Neuronal stem cell (in vitro differentiated cells): ENCODE data around the gene COA1.

Experiments
- DNase-seq: peaks from one replicate; pipeline ENCODE4 v3.0.0-alpha.2; 2013; ENCODE audit warnings: low spot score
- H2AFZ ChIP-seq: one replicate; pipeline ENCODE4 v1.6.1; 2013; ENCODE audit warnings: mild to moderate bottlenecking, low read length, inconsistent platforms
- H2AK5ac ChIP-seq: 2 replicates; pipeline ENCODE4 v1.6.1; 2013; ENCODE audit warnings: low read depth, mild to moderate bottlenecking, inconsistent platforms, low read length, moderate library complexity, mixed read lengths
- H2BK120ac ChIP-seq: 2 replicates; pipeline ENCODE4 v1.6.1; 2013; ENCODE audit warnings: low read depth, mild to moderate bottlenecking, inconsistent platforms, low read length, moderate library complexity, mixed read lengths
- H2BK12ac ChIP-seq: one replicate; pipeline ENCODE4 v1.6.1; 2013; ENCODE audit warnings: low read length, inconsistent platforms
- H2BK15ac ChIP-seq: 2 replicates; pipeline ENCODE4 v1.6.1; 2013; ENCODE audit warnings: mild to moderate bottlenecking, low read length, inconsistent platforms, mixed read lengths
- H2BK5ac ChIP-seq: one replicate; pipeline ENCODE4 v1.6.1; 2013; ENCODE audit warnings: inconsistent platforms, mild to moderate bottlenecking, low read length, moderate library complexity
- H3K14ac ChIP-seq: one replicate; pipeline ENCODE4 v1.6.1; 2013; ENCODE audit warnings: low read length, inconsistent platforms
- H3K18ac ChIP-seq: 2 replicates; pipeline ENCODE4 v1.6.1; 2013; ENCODE audit warnings: low read length, inconsistent platforms
- H3K23ac ChIP-seq: 2 replicates; pipeline ENCODE4 v1.6.1; 2013; ENCODE audit warnings: low read depth, mild to moderate bottlenecking, mixed read lengths, low read length, inconsistent platforms; ENCODE audit not compliant: poor library complexity
- H3K27ac ChIP-seq: replicated peaks from 3 replicates; pipeline ENCODE4 v1.5.1; 2013; ENCODE audit warnings: low read length, inconsistent platforms
- H3K27me3 ChIP-seq, 3 experiments: 2 replicates each; pipeline ENCODE4 v1.6.1; 2013; ENCODE audit warnings: low read length in 3 of 3, mild to moderate bottlenecking in 2 of 3, inconsistent platforms in 1 of 3, low read depth in 1 of 3, mixed read lengths in 1 of 3, moderate library complexity in 1 of 3; ENCODE audit not compliant: control insufficient read depth in 3 of 3, insufficient read depth in 3 of 3
- H3K36me3 ChIP-seq, 2 donors: replicated peaks in 1 of 2; 2 replicates each; pipeline ENCODE4 v1.6.1; 2013; ENCODE audit warnings: low read length in 2 of 2; ENCODE audit not compliant: control insufficient read depth in 2 of 2, insufficient read depth in 2 of 2
- H3K4ac ChIP-seq: 2 replicates; pipeline ENCODE4 v1.6.1; 2013; ENCODE audit warnings: inconsistent platforms, mild to moderate bottlenecking, low read length, moderate library complexity
- H3K4me1 ChIP-seq, 2 donors: 1 replicate in 1 of 2; 2 replicates in 1 of 2; pipeline ENCODE4 v1.6.1; 2013; ENCODE audit warnings: low read length in 2 of 2, low read depth in 1 of 2; ENCODE audit not compliant: control insufficient read depth in 2 of 2, insufficient read depth in 1 of 2
- H3K4me2 ChIP-seq: one replicate; pipeline ENCODE4 v1.6.1; 2013; ENCODE audit warnings: mild to moderate bottlenecking, low read length, inconsistent platforms; ENCODE audit not compliant: insufficient read depth, poor library complexity, severe bottlenecking
- H3K4me3 ChIP-seq, 2 donors: 2 replicates each; pipeline ENCODE4 v1.5.1; 2013; ENCODE audit warnings: low read length in 2 of 2, mild to moderate bottlenecking in 2 of 2, inconsistent platforms in 1 of 2, moderate library complexity in 1 of 2
- H3K79me1 ChIP-seq: one replicate; pipeline ENCODE4 v1.6.1; 2013; ENCODE audit warnings: low read depth, mild to moderate bottlenecking, inconsistent platforms, low read length, moderate library complexity
- H3K9ac ChIP-seq: one replicate; pipeline ENCODE4 v1.6.1; 2013; ENCODE audit warnings: mild to moderate bottlenecking, low read depth, low read length, inconsistent platforms; ENCODE audit not compliant: poor library complexity
- H3K9me3 ChIP-seq, 2 donors: replicated peaks in 1 of 2; 2 replicates each; pipeline versions ENCODE3 to v1.6.1; 2013; ENCODE audit warnings: low read length in 2 of 2, mild to moderate bottlenecking in 2 of 2, inconsistent platforms in 1 of 2, low read depth in 1 of 2, mixed read lengths in 1 of 2, moderate library complexity in 1 of 2; ENCODE audit not compliant: control insufficient read depth in 2 of 2, insufficient read depth in 1 of 2
- H4K8ac ChIP-seq: one replicate; pipeline ENCODE4 v1.6.1; 2013; ENCODE audit warnings: low read depth, mild to moderate bottlenecking, inconsistent platforms, low read length, moderate library complexity
- H4K91ac ChIP-seq: one replicate; pipeline ENCODE4 v1.6.1; 2013; ENCODE audit warnings: low read length, low read depth, mild to moderate bottlenecking, inconsistent platforms; ENCODE audit not compliant: poor library complexity
- WGBS, 2 donors: extraction: QIAGEN DNeasy Blood & Tissue Kit; methylation state at CpG; one replicate each; pipeline ENCODE4 v1.1.7; 2013; ENCODE audit warnings: missing lambda C conversion rate in 2 of 2, mixed read lengths in 1 of 2; ENCODE audit not compliant: insufficient read length in 2 of 2, insufficient replicate concordance in 1 of 2; ENCODE audit errors: extremely low coverage in 2 of 2; 5-methylcytosine and 5-hydroxymethylcytosine counted together

The COA1 gene

GRCh38 chr7:43757073-43757720 is 27.9 kb upstream of the COA1 start:
- Histone ChIP-seq H3K9me3 (no peaks in the 10 kb centered on the region), H3K36me3 (no peaks in the 10 kb centered on the region), H3K27ac (no peak overlapping the region), H3K23ac (no peak overlapping the region), H3K4me1 (peaks cover 2 to 4% of the 10 kb centered on the region in 2 donors), H2BK15ac (no peak overlapping the region), H4K91ac (no peak overlapping the region), H2BK12ac (no peak overlapping the region), H3K27me3 (peaks cover 0 to 51% (median 11%) of the 10 kb centered on the region in 3 experiments), H3K4me2 (no peak overlapping the region), H3K18ac (no peak overlapping the region), H4K8ac (no peak overlapping the region), H2BK5ac (no peak overlapping the region), H3K9ac (no peak overlapping the region), H2BK120ac (no peak overlapping the region), H2AFZ (no peak overlapping the region), H2AK5ac (no peak overlapping the region), H3K4me3 (no peak overlapping the region), H3K4ac (no peak overlapping the region), H3K79me1 (no peaks in the 10 kb centered on the region), H3K14ac (no peak overlapping the region)
- no peak for DNase-seq
- WGBS, 2 donors: no CpG with 5 or more reads among the region's 2 CpGs

- no peaks in the 10 kb centered on the region for H3K36me3 ChIP-seq
- no peak overlapping the region for H2BK12ac ChIP-seq
- peaks cover 0 to 51% (median 11%) of the 10 kb centered on the region in 3 experiments for H3K27me3 ChIP-seq
- H3K9me3 ChIP-seq: no peaks in the 10 kb centered on the region
- no peak overlapping the region for H4K8ac ChIP-seq
- H3K4ac ChIP-seq: no peak overlapping the region
- H3K4me1 ChIP-seq: peaks cover 2 to 4% of the 10 kb centered on the region in 2 donors
- H3K79me1 ChIP-seq: no peaks in the 10 kb centered on the region
- H2AK5ac ChIP-seq: no peak overlapping the region
- H2BK5ac ChIP-seq: no peak overlapping the region
- H3K23ac ChIP-seq: no peak overlapping the region
- H3K9ac ChIP-seq: no peak overlapping the region
- no peak overlapping the region for H4K91ac ChIP-seq
- DNase-seq: no peak
- no CpG with 5 or more reads among the region's 1 CpG for WGBS, 2 donors
- no peak overlapping the region for H2BK15ac ChIP-seq
- no peak overlapping the region for H3K14ac ChIP-seq
- H3K18ac ChIP-seq: no peak overlapping the region
- H3K27ac ChIP-seq: no peak overlapping the region
- no peak overlapping the region for H2AFZ ChIP-seq
- H3K4me3 ChIP-seq: no peak overlapping the region
- no peak overlapping the region for H3K4me2 ChIP-seq
- no peak overlapping the region for H2BK120ac ChIP-seq
These were observed 27.2 kb upstream of the COA1 start for GRCh38 chr7:43756368-43757072.

- Histone ChIP-seq H3K18ac (no peak overlapping the region), H3K27me3 (peaks cover 0 to 55% (median 11%) of the 10 kb centered on the region in 3 experiments), H3K4ac (no peak overlapping the region), H3K23ac (no peak overlapping the region), H4K8ac (no peak overlapping the region), H2BK5ac (no peak overlapping the region), H3K27ac (no peak overlapping the region), H2BK120ac (no peak overlapping the region), H3K9ac (no peak overlapping the region), H2AK5ac (no peak overlapping the region), H3K79me1 (no peaks in the 10 kb centered on the region), H3K36me3 (no peaks in the 10 kb centered on the region), H3K4me2 (no peak overlapping the region), H3K4me3 (no peak overlapping the region), H3K9me3 (no peaks in the 10 kb centered on the region), H2BK12ac (no peak overlapping the region), H2AFZ (no peak overlapping the region), H4K91ac (no peak overlapping the region), H3K4me1 (peaks cover 4% of the 10 kb centered on the region in 2 donors), H3K14ac (no peak overlapping the region), H2BK15ac (no peak overlapping the region)
- no CpG with 5 or more reads among the region's 4 CpGs for WGBS, 2 donors
- DNase-seq: no peak
These were observed 25.3 kb upstream of the COA1 start for GRCh38 chr7:43754596-43754995.

- Histone ChIP-seq H4K91ac (no peak overlapping the region), H2BK5ac (no peak overlapping the region), H3K9me3 (no peaks in the 10 kb centered on the region), H3K27me3 (peaks cover 0 to 56% (median 9%) of the 10 kb centered on the region in 3 experiments), H3K4ac (no peak overlapping the region), H3K4me3 (no peak overlapping the region), H4K8ac (no peak overlapping the region), H3K36me3 (no peaks in the 10 kb centered on the region), H2BK12ac (no peak overlapping the region), H3K27ac (no peak overlapping the region), H2AFZ (no peak overlapping the region), H3K14ac (no peak overlapping the region), H3K4me1 (peaks cover 0 to 1% of the 10 kb centered on the region in 2 donors), H3K79me1 (no peaks in the 10 kb centered on the region), H2BK120ac (no peak overlapping the region), H3K23ac (no peak overlapping the region), H3K9ac (no peak overlapping the region), H3K4me2 (no peak overlapping the region), H2BK15ac (no peak overlapping the region), H3K18ac (no peak overlapping the region), H2AK5ac (no peak overlapping the region)
- WGBS, 2 donors: no CpG with 5 or more reads among the region's 3 CpGs
- DNase-seq: no peak
These were observed 24.5 kb upstream of the COA1 start for GRCh38 chr7:43753843-43754242.
